H1 (cell line): ENCODE data around the gene CRYBG1.

ENCODE experiments used
- JUND ChIP-seq: IDR thresholded peaks from 2 replicates; pipeline ENCODE4 v1.6.1; 2011; ENCODE audit warnings: mild to moderate bottlenecking, improper control_type of control experiment, low read length
- POLR2A ChIP-seq, 2 experiments: IDR thresholded peaks; 1 replicate in 1 of 2; 2 replicates in 1 of 2; pipeline ENCODE4 v1.6.1; 2011; ENCODE audit warnings: low read depth in 2 of 2, low read length in 2 of 2, mild to moderate bottlenecking in 2 of 2; ENCODE audit errors: control extremely low read depth in 1 of 2
- RFX5 ChIP-seq: IDR thresholded peaks from 2 replicates; pipeline ENCODE4 v1.6.1; 2011; ENCODE audit warnings: low read depth, low read length, improper control_type of control experiment, borderline replicate concordance
- TF ChIP-seq, protein P1 (sequence below), 3 experiments: IDR thresholded peaks; 1 replicate in 2 of 3; 2 replicates in 1 of 3; pipeline versions ENCODE4 v1.5.1 to v1.6.1; 2011; ENCODE audit warnings: low read length in 3 of 3, mild to moderate bottlenecking in 3 of 3, inconsistent platforms in 2 of 3, low read depth in 1 of 3, moderate library complexity in 1 of 3; ENCODE audit not compliant: insufficient read depth in 1 of 3; ENCODE audit errors: control extremely low read depth in 1 of 3
- TF ChIP-seq, protein P2 (sequence below): IDR thresholded peaks from 2 replicates; pipeline ENCODE4 v1.6.1; 2012; ENCODE audit warnings: low read length, inconsistent platforms

DNA sequence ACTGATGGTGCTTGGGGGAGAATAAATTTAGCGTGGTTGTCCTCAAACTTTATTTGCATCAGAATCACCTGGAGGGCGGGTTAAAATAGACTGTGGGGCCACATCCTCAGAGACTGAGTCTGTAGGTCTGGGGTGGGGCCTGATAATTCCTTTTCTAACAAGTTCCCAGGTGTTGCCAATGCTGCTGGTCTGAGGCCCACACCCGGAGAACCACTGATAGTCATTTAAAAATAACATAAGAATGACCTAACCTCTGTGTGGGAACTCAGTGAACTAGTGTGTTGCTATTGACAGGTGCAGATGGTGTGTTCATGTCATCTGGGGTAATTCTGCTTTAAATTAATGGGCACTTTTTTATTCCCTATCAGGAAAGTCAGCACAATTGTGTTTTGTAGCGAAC lies 204.0 kb downstream of the CRYBG1 start:
- TF ChIP-seq POLR2A (IDR thresholded peaks at IDR 0.05; ENCODE audit: control extremely low read depth in 1 of 2, low read depth in 2 of 2, low read length in 2 of 2) (no peak), JUND (no peak), RFX5 (no peak)
- TF ChIP-seq, protein P1, sequence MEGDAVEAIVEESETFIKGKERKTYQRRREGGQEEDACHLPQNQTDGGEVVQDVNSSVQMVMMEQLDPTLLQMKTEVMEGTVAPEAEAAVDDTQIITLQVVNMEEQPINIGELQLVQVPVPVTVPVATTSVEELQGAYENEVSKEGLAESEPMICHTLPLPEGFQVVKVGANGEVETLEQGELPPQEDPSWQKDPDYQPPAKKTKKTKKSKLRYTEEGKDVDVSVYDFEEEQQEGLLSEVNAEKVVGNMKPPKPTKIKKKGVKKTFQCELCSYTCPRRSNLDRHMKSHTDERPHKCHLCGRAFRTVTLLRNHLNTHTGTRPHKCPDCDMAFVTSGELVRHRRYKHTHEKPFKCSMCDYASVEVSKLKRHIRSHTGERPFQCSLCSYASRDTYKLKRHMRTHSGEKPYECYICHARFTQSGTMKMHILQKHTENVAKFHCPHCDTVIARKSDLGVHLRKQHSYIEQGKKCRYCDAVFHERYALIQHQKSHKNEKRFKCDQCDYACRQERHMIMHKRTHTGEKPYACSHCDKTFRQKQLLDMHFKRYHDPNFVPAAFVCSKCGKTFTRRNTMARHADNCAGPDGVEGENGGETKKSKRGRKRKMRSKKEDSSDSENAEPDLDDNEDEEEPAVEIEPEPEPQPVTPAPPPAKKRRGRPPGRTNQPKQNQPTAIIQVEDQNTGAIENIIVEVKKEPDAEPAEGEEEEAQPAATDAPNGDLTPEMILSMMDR (IDR thresholded peaks at IDR 0.05; ENCODE audit: control extremely low read depth in 1 of 3, insufficient read depth in 1 of 3, low read depth in 1 of 3, low read length in 3 of 3) = no peak
- TF ChIP-seq, protein P2, sequence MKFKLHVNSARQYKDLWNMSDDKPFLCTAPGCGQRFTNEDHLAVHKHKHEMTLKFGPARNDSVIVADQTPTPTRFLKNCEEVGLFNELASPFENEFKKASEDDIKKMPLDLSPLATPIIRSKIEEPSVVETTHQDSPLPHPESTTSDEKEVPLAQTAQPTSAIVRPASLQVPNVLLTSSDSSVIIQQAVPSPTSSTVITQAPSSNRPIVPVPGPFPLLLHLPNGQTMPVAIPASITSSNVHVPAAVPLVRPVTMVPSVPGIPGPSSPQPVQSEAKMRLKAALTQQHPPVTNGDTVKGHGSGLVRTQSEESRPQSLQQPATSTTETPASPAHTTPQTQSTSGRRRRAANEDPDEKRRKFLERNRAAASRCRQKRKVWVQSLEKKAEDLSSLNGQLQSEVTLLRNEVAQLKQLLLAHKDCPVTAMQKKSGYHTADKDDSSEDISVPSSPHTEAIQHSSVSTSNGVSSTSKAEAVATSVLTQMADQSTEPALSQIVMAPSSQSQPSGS = no peak
